IPS-18a (cell line): ENCODE data around the gene NQO2.
A peak's percentile ranks its signal among the peaks of the same experiment; 100 is the strongest.

Experiments
- H3K27ac ChIP-seq: one replicate; pipeline ENCODE4 v1.5.1; 2013; ENCODE audit warnings: low read length
- H3K27me3 ChIP-seq: one replicate; pipeline ENCODE4 v1.6.1; 2013; ENCODE audit warnings: mild to moderate bottlenecking, low read length; ENCODE audit not compliant: control insufficient read depth, insufficient read depth
- H3K36me3 ChIP-seq: one replicate; pipeline ENCODE4 v1.6.1; 2013; ENCODE audit warnings: low read depth, low read length; ENCODE audit not compliant: control insufficient read depth
- H3K4me1 ChIP-seq: one replicate; pipeline ENCODE4 v1.6.1; 2013; ENCODE audit warnings: low read depth, low read length; ENCODE audit not compliant: control insufficient read depth
- H3K4me3 ChIP-seq: one replicate; pipeline ENCODE4 v1.5.1; 2013; ENCODE audit warnings: low read length
- H3K9ac ChIP-seq: one replicate; pipeline ENCODE4 v1.6.1; 2013; ENCODE audit warnings: mild to moderate bottlenecking, low read length, moderate library complexity
- H3K9me3 ChIP-seq: one replicate; pipeline ENCODE4 v1.6.1; 2013; ENCODE audit warnings: low read depth, low read length; ENCODE audit not compliant: control insufficient read depth

The NQO2 gene

GRCh38 chr6:2979819-2980464 is 19.8 kb upstream of the NQO2 start:
- H3K9ac ChIP-seq: no peak overlapping the region
- H3K27ac ChIP-seq: no peak overlapping the region

GRCh38 chr6:2980465-2980855 is 19.2 kb upstream of the NQO2 start:
- no peak overlapping the region for H3K9ac ChIP-seq
- H3K4me3 ChIP-seq: no peak overlapping the region
- H3K27me3 ChIP-seq: no peaks in the 10 kb centered on the region
- H3K36me3 ChIP-seq: no peaks in the 10 kb centered on the region
- no peak overlapping the region for H3K27ac ChIP-seq
- no peaks in the 10 kb centered on the region for H3K9me3 ChIP-seq
- H3K4me1 ChIP-seq: peaks cover 26% of the 10 kb centered on the region

More at GRCh38 chr6:2979819-2980464, 19.8 kb upstream of the NQO2 start:
- Histone ChIP-seq H3K9me3 (no peaks in the 10 kb centered on the region), H3K36me3 (no peaks in the 10 kb centered on the region), H3K4me3 (no peak overlapping the region), H3K27me3 (no peaks in the 10 kb centered on the region), H3K4me1 (peaks cover 23% of the 10 kb centered on the region)

DNA sequence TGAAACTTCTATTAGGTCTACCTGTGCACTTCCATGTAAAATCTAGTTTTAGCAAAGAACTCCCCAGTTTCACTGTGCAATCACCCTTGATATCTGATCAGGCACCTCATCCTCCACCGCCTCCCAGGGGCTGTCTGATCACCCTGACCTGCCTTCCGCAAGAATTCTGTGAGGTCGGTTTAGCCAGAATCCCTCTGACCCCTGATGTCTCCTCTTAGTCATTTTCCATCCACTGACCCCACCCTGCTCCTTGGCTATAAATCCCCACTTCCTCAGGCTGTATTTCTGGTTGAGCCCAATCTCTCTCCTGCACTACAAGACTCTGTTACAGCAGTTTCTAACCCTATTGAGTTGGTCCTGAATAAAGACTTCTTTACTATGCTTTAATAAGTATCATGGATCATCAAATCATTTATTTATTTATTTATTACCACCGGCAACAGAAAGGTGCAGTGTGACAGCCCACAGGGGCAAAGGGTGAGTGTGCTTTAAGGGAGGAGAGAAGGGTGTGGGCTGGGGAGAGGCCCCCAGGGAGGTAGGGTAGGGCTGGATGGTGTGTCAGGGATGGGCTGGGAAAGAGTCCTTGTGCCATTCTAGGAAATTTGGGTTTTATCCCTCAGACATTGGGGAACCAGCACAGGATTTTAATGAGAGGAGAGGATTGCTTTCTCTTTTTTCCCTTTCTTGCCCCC is 17.1 kb upstream of the NQO2 start:
- H3K4me3 ChIP-seq: no peak overlapping the region
- no peaks in the 10 kb centered on the region for H3K9me3 ChIP-seq
- H3K27me3 ChIP-seq: no peaks in the 10 kb centered on the region
- no peak overlapping the region for H3K27ac ChIP-seq
- H3K9ac ChIP-seq: no peak overlapping the region
- H3K4me1 ChIP-seq: peaks cover 24% of the 10 kb centered on the region
- H3K36me3 ChIP-seq: no peaks in the 10 kb centered on the region

GRCh38 chr6:2984738-2985406 is 14.8 kb upstream of the NQO2 start:
- H3K4me1 ChIP-seq: peaks cover 19% of the 10 kb centered on the region
- H3K36me3 ChIP-seq: no peaks in the 10 kb centered on the region
- H3K27ac ChIP-seq: peak overlapping the region; percentile 46
- peak overlapping the region; percentile 34 for H3K9ac ChIP-seq
- no peaks in the 10 kb centered on the region for H3K9me3 ChIP-seq
- peak overlapping the region; percentile 16 for H3K4me3 ChIP-seq
- no peaks in the 10 kb centered on the region for H3K27me3 ChIP-seq

DNA sequence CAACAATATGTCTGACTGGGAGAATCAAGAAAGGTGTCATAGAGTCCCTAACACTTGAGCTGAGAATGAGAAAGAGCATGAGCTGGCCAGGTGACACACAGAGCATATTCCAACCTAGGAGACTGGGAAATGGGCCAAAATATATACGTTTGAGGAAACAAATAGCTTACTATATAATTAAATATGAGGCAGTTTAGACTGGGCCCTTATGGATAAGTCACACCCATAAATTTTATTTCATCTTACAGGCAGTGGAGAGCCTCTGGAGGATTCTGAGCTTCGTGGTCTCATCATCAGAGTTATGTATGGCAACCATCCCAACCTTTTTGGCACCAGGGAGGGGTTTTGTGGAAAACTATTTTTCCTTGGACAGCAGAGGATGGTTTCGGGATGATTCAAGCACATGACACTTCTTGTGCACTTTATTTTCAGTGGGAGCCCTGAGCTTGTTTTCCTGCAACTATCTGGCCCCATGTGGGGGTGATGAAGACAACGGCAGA is 12.9 kb upstream of the NQO2 start:
- Histone ChIP-seq H3K4me3 (no peak overlapping the region), H3K9me3 (no peaks in the 10 kb centered on the region), H3K36me3 (no peaks in the 10 kb centered on the region), H3K27me3 (no peaks in the 10 kb centered on the region), H3K27ac (no peak overlapping the region), H3K9ac (no peak overlapping the region), H3K4me1 (peaks cover 32% of the 10 kb centered on the region)

- no peaks in the 10 kb centered on the region for H3K27me3 ChIP-seq
- peak overlapping the region; percentile 88 for H3K4me3 ChIP-seq
- H3K9me3 ChIP-seq: no peaks in the 10 kb centered on the region
- no peaks in the 10 kb centered on the region for H3K36me3 ChIP-seq
- peak overlapping the region; percentile 93 for H3K9ac ChIP-seq
- peaks cover 32% of the 10 kb centered on the region for H3K4me1 ChIP-seq
- H3K27ac ChIP-seq: peak overlapping the region; percentile 58
Measured at GRCh38 chr6:2988094-2988425, 11.6 kb upstream of the NQO2 start.

GRCh38 chr6:2988426-2989331 is 11.0 kb upstream of the NQO2 start:
- no peaks in the 10 kb centered on the region for H3K27me3 ChIP-seq
- H3K27ac ChIP-seq: peak overlapping the region; percentile 99
- no peaks in the 10 kb centered on the region for H3K36me3 ChIP-seq
- peak overlapping the region; percentile 88 for H3K4me3 ChIP-seq
- H3K4me1 ChIP-seq: peaks cover 32% of the 10 kb centered on the region
- H3K9ac ChIP-seq: peak overlapping the region; percentile 93
- no peaks in the 10 kb centered on the region for H3K9me3 ChIP-seq

DNA sequence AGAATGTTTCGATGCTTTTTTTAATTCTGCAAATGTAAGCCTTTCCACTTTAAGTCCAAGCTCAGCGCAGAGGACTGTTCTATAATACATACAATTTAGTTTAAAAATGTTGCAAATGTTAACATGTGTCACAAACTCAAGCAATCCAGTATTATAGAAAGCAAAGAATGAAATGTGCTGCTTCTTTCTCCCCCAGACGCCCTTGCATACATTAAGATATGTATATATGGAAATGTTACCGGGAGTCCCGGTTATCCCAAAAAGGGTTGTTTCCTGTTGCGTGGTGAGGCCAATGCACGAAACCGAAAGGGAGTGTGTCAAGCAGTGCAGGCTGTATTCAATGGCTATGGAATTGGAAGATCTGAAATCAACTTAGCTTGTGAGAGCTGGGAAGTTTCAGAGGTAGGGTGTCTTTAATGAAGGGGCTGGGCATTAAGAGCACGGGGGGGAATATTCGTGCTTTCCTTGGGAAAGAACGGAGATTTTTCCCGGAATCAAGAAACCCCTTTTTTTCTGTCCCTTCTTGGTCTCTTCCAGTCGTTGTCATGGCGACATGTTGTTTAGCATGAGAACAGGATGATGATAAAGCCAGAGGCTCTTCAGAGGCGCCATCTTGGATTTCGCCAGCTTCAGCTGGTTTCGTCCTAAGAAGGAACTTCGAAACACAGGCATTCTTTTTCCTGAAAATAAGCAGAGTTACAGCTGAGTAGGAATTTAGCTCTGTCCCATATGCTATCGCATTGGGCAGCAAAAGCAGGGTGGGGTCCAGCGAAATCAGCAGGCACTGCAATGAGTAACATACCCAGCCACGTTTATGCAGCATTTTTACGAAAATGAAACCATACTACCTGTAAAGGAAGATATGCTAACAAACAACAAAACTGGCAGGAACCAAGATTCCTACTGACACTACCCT is 10.1 kb upstream of the NQO2 start:
- peak overlapping the region; percentile 88 for H3K4me3 ChIP-seq
- H3K4me1 ChIP-seq: peaks cover 32% of the 10 kb centered on the region
- peak overlapping the region; percentile 99 for H3K27ac ChIP-seq
- no peaks in the 10 kb centered on the region for H3K27me3 ChIP-seq
- peak overlapping the region; percentile 93 for H3K9ac ChIP-seq
- H3K36me3 ChIP-seq: no peaks in the 10 kb centered on the region
- no peaks in the 10 kb centered on the region for H3K9me3 ChIP-seq

DNA sequence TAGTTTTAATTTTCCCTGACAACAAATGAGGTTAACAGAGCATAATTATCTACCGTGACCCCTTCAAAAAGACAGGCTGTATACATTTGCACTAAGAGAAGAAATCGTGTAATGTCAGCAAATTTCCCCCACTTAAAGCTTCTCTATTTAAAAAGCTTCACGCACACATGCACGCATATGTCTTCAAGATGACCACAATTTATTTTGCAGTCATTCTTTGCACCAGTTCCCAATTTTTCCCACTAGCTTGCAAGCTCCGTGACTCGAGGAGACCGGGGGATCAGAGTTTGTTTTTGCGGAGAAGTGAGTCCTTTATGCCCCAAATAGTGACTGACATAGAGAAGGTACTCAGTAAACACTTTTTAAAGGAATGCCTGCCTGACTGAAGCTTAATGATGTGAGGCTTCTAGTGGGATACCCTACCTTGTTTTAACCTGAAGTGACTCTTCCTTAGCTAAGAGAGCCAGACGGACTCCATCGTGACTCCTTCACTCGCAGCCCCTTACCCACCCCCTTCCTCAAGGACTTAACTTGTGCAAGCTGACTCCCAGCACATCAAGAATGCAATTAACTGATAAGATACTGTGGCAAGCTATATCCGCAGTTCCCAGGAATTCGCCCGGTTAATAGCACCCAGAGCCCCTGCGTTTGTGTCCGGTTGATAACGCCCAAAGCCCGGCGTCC is 9.3 kb upstream of the NQO2 start:
- H3K36me3 ChIP-seq: no peaks in the 10 kb centered on the region
- H3K9me3 ChIP-seq: no peaks in the 10 kb centered on the region
- H3K4me3 ChIP-seq: peak overlapping the region; percentile 88
- no peaks in the 10 kb centered on the region for H3K27me3 ChIP-seq
- peak overlapping the region; percentile 93 for H3K9ac ChIP-seq
- peak overlapping the region; percentile 99 for H3K27ac ChIP-seq
- peaks cover 25% of the 10 kb centered on the region for H3K4me1 ChIP-seq

DNA sequence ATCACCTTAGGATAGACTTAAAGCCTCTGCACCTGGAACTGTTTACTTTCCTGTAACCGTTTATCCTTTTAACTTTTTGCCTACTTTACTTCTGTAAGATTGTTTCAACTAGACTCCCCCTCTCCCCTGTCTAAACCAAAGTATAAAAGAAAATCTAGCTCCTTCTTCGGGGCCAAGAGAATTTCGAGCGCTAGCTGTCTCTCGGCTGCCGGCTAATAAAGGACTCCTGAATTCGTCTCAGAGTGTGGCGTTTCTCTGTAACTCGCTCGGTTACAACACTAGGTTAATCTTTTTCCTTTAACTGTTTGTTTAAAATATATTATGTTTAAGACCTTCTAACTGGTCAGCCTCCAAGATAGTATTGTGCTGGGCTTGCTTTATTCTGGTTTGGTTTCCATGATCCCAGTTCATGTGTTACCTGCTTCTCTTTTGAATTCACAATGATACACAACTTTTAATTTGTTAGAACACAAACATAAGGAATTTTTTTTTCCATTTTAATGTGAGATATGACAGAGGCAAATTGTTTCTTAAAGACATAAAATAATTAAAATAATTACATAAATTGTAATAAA is 8.7 kb upstream of the NQO2 start:
- no peaks in the 10 kb centered on the region for H3K27me3 ChIP-seq
- no peak overlapping the region for H3K4me3 ChIP-seq
- peak overlapping the region; percentile 93 for H3K9ac ChIP-seq
- no peaks in the 10 kb centered on the region for H3K36me3 ChIP-seq
- H3K4me1 ChIP-seq: peaks cover 23% of the 10 kb centered on the region
- H3K27ac ChIP-seq: peak overlapping the region; percentile 99
- H3K9me3 ChIP-seq: no peaks in the 10 kb centered on the region
